Measurements from ENCODE around the gene TEX22.

Gene TEX22

DNA sequence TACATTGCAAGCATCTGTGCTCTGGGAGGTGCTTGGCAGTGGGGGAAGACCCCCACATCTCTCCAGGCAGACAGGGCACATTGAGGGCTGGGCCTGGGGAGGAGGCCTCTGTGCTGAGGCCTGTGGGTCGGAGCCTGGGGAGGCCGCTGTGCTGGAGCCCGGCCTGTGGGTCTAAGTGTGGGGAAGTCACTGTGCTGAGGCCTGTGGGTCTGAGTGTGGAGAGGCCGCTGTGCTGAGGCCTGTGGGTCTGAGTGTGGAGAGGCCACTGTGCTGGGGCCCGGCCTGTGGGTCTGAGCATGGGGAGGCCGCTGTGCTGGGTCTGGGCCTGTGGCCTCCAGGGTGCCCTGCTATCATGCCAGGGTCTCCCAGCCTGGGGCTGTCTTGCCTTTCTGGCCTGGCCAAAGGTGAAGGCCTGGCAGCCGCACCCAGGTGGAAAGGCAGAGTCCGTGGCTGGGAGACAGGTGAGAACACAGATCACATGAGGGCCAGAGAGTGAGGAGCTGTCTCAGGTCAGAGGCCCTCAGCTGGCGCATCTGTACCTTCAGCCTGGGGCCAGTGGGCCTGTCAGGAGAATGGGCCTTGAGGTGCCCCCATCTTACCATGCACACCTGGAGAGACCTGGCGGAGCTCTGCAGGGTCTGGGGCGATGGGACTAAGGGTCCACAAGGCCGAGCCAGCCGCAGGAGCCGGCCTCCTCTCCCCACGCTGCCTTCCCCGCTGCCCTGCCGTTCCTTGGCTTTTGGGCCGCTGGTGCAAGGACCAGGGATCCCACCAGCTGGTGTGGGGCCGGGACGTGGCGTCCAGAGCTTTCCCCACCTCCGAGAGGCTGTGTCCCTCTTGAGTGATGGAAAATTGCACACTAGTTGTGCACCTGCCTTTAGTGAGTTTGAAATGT lies 57.7 kb downstream of the TEX22 start:
- TF ChIP-seq ZBTB7A (IDR thresholded peaks at IDR 0.05; ENCODE audit: low read depth) (no peak), CEBPB (IDR thresholded peaks at IDR 0.05) (no peak), CREB1 (IDR thresholded peaks at IDR 0.05; ENCODE audit: low read depth) (no peak), TCF12 (IDR thresholded peaks at IDR 0.05; ENCODE audit: low read depth) (no peak)
- TF ChIP-seq, protein P1, sequence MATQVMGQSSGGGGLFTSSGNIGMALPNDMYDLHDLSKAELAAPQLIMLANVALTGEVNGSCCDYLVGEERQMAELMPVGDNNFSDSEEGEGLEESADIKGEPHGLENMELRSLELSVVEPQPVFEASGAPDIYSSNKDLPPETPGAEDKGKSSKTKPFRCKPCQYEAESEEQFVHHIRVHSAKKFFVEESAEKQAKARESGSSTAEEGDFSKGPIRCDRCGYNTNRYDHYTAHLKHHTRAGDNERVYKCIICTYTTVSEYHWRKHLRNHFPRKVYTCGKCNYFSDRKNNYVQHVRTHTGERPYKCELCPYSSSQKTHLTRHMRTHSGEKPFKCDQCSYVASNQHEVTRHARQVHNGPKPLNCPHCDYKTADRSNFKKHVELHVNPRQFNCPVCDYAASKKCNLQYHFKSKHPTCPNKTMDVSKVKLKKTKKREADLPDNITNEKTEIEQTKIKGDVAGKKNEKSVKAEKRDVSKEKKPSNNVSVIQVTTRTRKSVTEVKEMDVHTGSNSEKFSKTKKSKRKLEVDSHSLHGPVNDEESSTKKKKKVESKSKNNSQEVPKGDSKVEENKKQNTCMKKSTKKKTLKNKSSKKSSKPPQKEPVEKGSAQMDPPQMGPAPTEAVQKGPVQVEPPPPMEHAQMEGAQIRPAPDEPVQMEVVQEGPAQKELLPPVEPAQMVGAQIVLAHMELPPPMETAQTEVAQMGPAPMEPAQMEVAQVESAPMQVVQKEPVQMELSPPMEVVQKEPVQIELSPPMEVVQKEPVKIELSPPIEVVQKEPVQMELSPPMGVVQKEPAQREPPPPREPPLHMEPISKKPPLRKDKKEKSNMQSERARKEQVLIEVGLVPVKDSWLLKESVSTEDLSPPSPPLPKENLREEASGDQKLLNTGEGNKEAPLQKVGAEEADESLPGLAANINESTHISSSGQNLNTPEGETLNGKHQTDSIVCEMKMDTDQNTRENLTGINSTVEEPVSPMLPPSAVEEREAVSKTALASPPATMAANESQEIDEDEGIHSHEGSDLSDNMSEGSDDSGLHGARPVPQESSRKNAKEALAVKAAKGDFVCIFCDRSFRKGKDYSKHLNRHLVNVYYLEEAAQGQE (IDR thresholded peaks at IDR 0.05; ENCODE audit: low read depth) = no peak

- TF ChIP-seq RAD21 (IDR thresholded peaks at IDR 0.05; ENCODE audit: low read depth) (no peak), YY1 (IDR thresholded peaks at IDR 0.05; ENCODE audit: low read depth) (no peak), TEAD4 (IDR thresholded peaks at IDR 0.05) (no peak), TCF12 (IDR thresholded peaks at IDR 0.05; ENCODE audit: low read depth) (no peak), TAF1 (IDR thresholded peaks at IDR 0.05; ENCODE audit: low read depth) (no peak), ZBTB7A (IDR thresholded peaks at IDR 0.05; ENCODE audit: low read depth) (no peak)
- TF ChIP-seq, protein P1 (IDR thresholded peaks at IDR 0.05; ENCODE audit: low read depth) = no peak
Observed at GRCh38 chr14:105456736-105457617, 58.6 kb downstream of the TEX22 start.

DNA sequence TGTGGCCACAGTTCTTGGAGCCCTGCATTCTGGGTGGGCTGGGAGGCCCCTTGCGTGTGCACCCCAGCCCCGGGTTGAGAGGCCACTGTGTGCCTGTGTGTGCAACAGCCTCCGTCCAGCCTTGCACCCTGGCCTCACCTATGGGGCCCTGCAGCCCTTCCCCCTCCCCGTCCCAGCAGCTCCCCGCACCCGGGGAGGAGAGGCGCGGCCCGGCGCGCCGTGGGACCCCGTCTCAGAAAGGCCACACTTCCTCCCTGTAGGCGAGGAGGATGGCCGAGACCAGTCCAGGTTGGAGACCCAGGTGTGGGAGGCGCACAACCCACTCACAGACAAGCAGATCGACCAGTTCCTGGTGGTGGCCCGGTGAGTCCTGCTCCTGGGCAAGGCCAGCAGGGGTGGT lies 59.7 kb downstream of the TEX22 start:
- TF ChIP-seq CREB1 (IDR thresholded peaks at IDR 0.05; ENCODE audit: low read depth) (no peak), YY1 (IDR thresholded peaks at IDR 0.05; ENCODE audit: low read depth) (no peak), ZBTB7A (IDR thresholded peaks at IDR 0.05; ENCODE audit: low read depth) (no peak), TEAD4 (IDR thresholded peaks at IDR 0.05) (no peak), EGR1 (IDR thresholded peaks at IDR 0.05) (no peak), USF1 (IDR thresholded peaks at IDR 0.05) (no peak), TCF12 (IDR thresholded peaks at IDR 0.05; ENCODE audit: low read depth) (no peak), CEBPB (IDR thresholded peaks at IDR 0.05) (no peak)

DNA sequence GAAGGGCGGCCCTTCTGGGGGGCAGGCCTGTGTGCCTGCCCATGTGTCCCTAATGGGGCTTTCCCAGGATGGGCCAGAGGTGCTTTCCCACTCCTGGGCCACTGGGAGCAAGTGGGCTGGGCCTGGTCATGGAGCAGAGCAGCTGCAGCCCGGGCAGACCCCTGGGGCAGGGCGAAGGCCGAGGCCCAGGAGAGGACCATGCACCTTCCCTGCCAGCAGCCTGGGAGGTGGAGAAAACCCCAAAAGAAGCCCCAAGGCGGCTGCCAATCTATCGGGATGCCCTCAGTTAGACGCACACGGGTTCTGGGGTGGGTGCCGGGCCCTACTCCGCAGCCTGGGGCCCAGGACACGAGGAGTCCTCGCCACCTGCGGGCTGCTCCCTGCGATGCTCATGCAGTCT lies 60.2 kb downstream of the TEX22 start:
- no peak for TF ChIP-seq TAF1 (IDR thresholded peaks at IDR 0.05; ENCODE audit: low read depth)
- TF ChIP-seq NFIC (IDR thresholded peaks at IDR 0.05) = no peak
- no peak for TF ChIP-seq EGR1 (IDR thresholded peaks at IDR 0.05)
- no peak for TF ChIP-seq CREB1 (IDR thresholded peaks at IDR 0.05; ENCODE audit: low read depth)
- no peak for TF ChIP-seq MAX (IDR thresholded peaks at IDR 0.05)
- no peak for TF ChIP-seq FOXM1 (IDR thresholded peaks at IDR 0.05; ENCODE audit: borderline replicate concordance, low read depth)
- no peak for TF ChIP-seq USF1 (IDR thresholded peaks at IDR 0.05)
- TF ChIP-seq RAD21 (IDR thresholded peaks at IDR 0.05; ENCODE audit: low read depth) = no peak
- no peak for TF ChIP-seq CEBPB (IDR thresholded peaks at IDR 0.05)
- TF ChIP-seq, protein P1 (IDR thresholded peaks at IDR 0.05; ENCODE audit: low read depth) = no peak
- no peak for TF ChIP-seq EP300 (IDR thresholded peaks at IDR 0.05; ENCODE audit: borderline replicate concordance)
- TF ChIP-seq TCF12 (IDR thresholded peaks at IDR 0.05; ENCODE audit: low read depth) = no peak
- no peak for TF ChIP-seq ZBTB7A (IDR thresholded peaks at IDR 0.05; ENCODE audit: low read depth)
- TF ChIP-seq TEAD4 (IDR thresholded peaks at IDR 0.05) = no peak
- no peak for TF ChIP-seq YY1 (IDR thresholded peaks at IDR 0.05; ENCODE audit: low read depth)
